Upper lobe of left lung (tissue), 6 donors: Measurements from ENCODE around the gene COLEC11. TPM values are rescaled to one million over a fixed set of nuclear protein-coding genes. Genes with fewer than 3 reads are reported as not detected.

Experiments used
- ATAC-seq, 2 donors: fragments of 200-7000 bp; cut with Tn5 transposase; one replicate each; pipeline ENCODE4 v1.9.1; 2022; ENCODE audit warnings: mild to moderate bottlenecking in 2 of 2, moderate library complexity in 2 of 2; ENCODE audit not compliant: low FRiP score in 2 of 2
- DNase-seq, 2 donors: peaks; one replicate each; pipeline ENCODE4 v3.0.0-alpha.2; 2019 to 2020
- H3K27ac ChIP-seq, 4 donors: fragments of 200-600 bp; sonication (generic); one replicate each; pipeline ENCODE4 v1.5.1; 2016 to 2019
- H3K27me3 ChIP-seq, 4 donors: fragments of 200-600 bp; sonication (generic); one replicate each; pipeline ENCODE4 v1.5.1; 2017 to 2019
- H3K36me3 ChIP-seq, 4 donors: fragments of 200-600 bp; sonication (generic); one replicate each; pipeline ENCODE4 v1.5.1; 2016 to 2019
- H3K4me1 ChIP-seq, 4 donors: fragments of 200-600 bp; sonication (generic); one replicate each; pipeline ENCODE4 v1.5.1; 2018 to 2019
- H3K4me3 ChIP-seq, 4 donors: fragments of 200-600 bp; sonication (generic); one replicate each; pipeline ENCODE4 v1.5.1; 2017 to 2019; ENCODE audit warnings: mild to moderate bottlenecking in 2 of 4, moderate library complexity in 1 of 4
- H3K9me3 ChIP-seq, 4 donors: fragments of 200-600 bp; sonication (generic); one replicate each; pipeline ENCODE4 v1.5.1; 2018 to 2019
- CTCF ChIP-seq, 6 experiments: fragments of 450-650 bp in 4 of 6; fragments of 200-600 bp in 2 of 6; sonication (generic) in 2 of 6; IDR thresholded peaks; one replicate each; pipeline ENCODE4 v1.5.1; 2016 to 2019; ENCODE audit warnings: antibody characterized with exemption in 6 of 6
- EP300 ChIP-seq, 4 donors: sonication (generic); formaldehyde crosslinking; IDR thresholded peaks; one replicate each; pipeline ENCODE4 v1.5.1; 2017; ENCODE audit warnings: antibody characterized with exemption in 4 of 4, control low read depth in 2 of 4
- POLR2A ChIP-seq, 4 donors: fragments of 450-650 bp; IDR thresholded peaks; one replicate each; pipeline ENCODE4 v1.5.1; 2016 to 2017; ENCODE audit warnings: antibody characterized with exemption in 4 of 4, mild to moderate bottlenecking in 2 of 4
- POLR2AphosphoS5 ChIP-seq, 2 donors: sonication (generic); formaldehyde crosslinking; IDR thresholded peaks; one replicate each; pipeline ENCODE4 v1.5.1; 2017; ENCODE audit warnings: antibody characterized with exemption in 2 of 2
- WGBS, 2 donors: methylation state at CpG; one replicate each; pipeline ENCODE4 v1.1.5; 2017 to 2018; 5-methylcytosine and 5-hydroxymethylcytosine counted together
- total RNA-seq, 6 donors: library from RNA; depleted of rRNA in 4 of 6; stranded (reverse); fragments of >200 nt in 4 of 6; gene quantifications; one replicate each; pipeline versions ENCODE4 v1.1.0 to v1.2.1, GENCODE V29; 2016 to 2021
- donor health status: DM: no; HTN: no; CAD: no; lungs with moderate emphysema.
- donor health status: DM: no; HTN: yes; CAD: no; lungs with severe emphysema.

The COLEC11 gene
- total RNA-seq, 6 donors from 2014 or later = 0.79 to 2.3 (median 1.3) TPM; not detected in 1

- 93 to 100% methylated on average over 3 of the region's 3 CpGs for WGBS, 2 donors
- Histone ChIP-seq H3K36me3 (no peaks in the 10 kb centered on the region), H3K27me3 (no peaks in the 10 kb centered on the region)
Measured at GRCh38 chr2:3661149-3661660, 66.3 kb downstream of the COLEC11 start.

GRCh38 chr2:3662239-3662638 is 67.3 kb downstream of the COLEC11 start:
- Histone ChIP-seq H3K4me1 (no peaks in the 10 kb centered on the region), H3K9me3 (no peaks in the 10 kb centered on the region), H3K27ac (no peak overlapping the region), H3K36me3 (no peaks in the 10 kb centered on the region), H3K4me3 (no peak overlapping the region), H3K27me3 (no peaks in the 10 kb centered on the region)
- no peak for TF ChIP-seq EP300 (IDR thresholded peaks at IDR 0.05)
- TF ChIP-seq CTCF (IDR thresholded peaks at IDR 0.05) = no peak
- no peak for TF ChIP-seq POLR2A (IDR thresholded peaks at IDR 0.05)
- TF ChIP-seq POLR2AphosphoS5 (IDR thresholded peaks at IDR 0.05) = no peak
- ATAC-seq (no peak), DNase-seq (no peak)
- 65 to 73% methylated on average over 6 of the region's 6 CpGs for WGBS, 2 donors

More at GRCh38 chr2:3661149-3661660, 66.3 kb downstream of the COLEC11 start:
- Histone ChIP-seq H3K4me1 (no peaks in the 10 kb centered on the region), H3K27ac (no peak overlapping the region), H3K4me3 (no peak overlapping the region), H3K9me3 (no peaks in the 10 kb centered on the region)
- DNase-seq = no peak
- TF ChIP-seq CTCF (IDR thresholded peaks at IDR 0.05) = no peak
- no peak for TF ChIP-seq POLR2AphosphoS5 (IDR thresholded peaks at IDR 0.05)
- no peak for TF ChIP-seq POLR2A (IDR thresholded peaks at IDR 0.05)
- no peak for TF ChIP-seq EP300 (IDR thresholded peaks at IDR 0.05)
- ATAC-seq = no peak

GRCh38 chr2:3664118-3664517 is 69.2 kb downstream of the COLEC11 start:
- no peaks in the 10 kb centered on the region for H3K36me3 ChIP-seq
- ATAC-seq (no peak), DNase-seq (no peak)
- no peak for TF ChIP-seq POLR2AphosphoS5 (IDR thresholded peaks at IDR 0.05)
- TF ChIP-seq EP300 (IDR thresholded peaks at IDR 0.05) = no peak
- TF ChIP-seq CTCF (IDR thresholded peaks at IDR 0.05) = no peak
- TF ChIP-seq POLR2A (IDR thresholded peaks at IDR 0.05) = no peak
- H3K4me3 ChIP-seq = no peak overlapping the region
- WGBS, 2 donors = 45 to 64% methylated on average over 3 of the region's 3 CpGs
- H3K27me3 ChIP-seq = no peaks in the 10 kb centered on the region
- no peak overlapping the region for H3K27ac ChIP-seq
- H3K4me1 ChIP-seq = peaks cover 0 to 3% (median 0%) of the 10 kb centered on the region in 4 donors
- no peaks in the 10 kb centered on the region for H3K9me3 ChIP-seq

GRCh38 chr2:3664925-3665324 is 70.0 kb downstream of the COLEC11 start:
- no peaks in the 10 kb centered on the region for H3K27me3 ChIP-seq
- peaks cover 0 to 3% (median 0%) of the 10 kb centered on the region in 4 donors for H3K4me1 ChIP-seq
- no peaks in the 10 kb centered on the region for H3K9me3 ChIP-seq
- TF ChIP-seq POLR2A (IDR thresholded peaks at IDR 0.05) = no peak
- TF ChIP-seq POLR2AphosphoS5 (IDR thresholded peaks at IDR 0.05) = no peak
- TF ChIP-seq CTCF (IDR thresholded peaks at IDR 0.05) = no peak
- TF ChIP-seq EP300 (IDR thresholded peaks at IDR 0.05) = no peak
- 82 to 87% methylated on average over 8 of the region's 8 CpGs for WGBS, 2 donors
- H3K36me3 ChIP-seq = no peaks in the 10 kb centered on the region
- no peak for DNase-seq
- H3K27ac ChIP-seq = no peak overlapping the region
- H3K4me3 ChIP-seq = no peak overlapping the region
- no peak for ATAC-seq
